Activated CD4-positive, alpha-beta T cell treated with anti-CD3 and anti-CD28 coated beads, Interleukin-2, Interleukin-6, amounts not matched to agents 100 ng/mL and 50 ng/mL, durations not matched to agents 16 hours and 8 hours (primary cell): ENCODE data around the gene FRMD4A.
A peak's percentile ranks its signal among the peaks of the same experiment; 100 is the strongest.
"Not testable (repeated sequence)": the region's sequence is repeated elsewhere in the genome, so short reads cannot be mapped to it uniquely, and the experiment has no call there.

Source experiments
- DNase-seq: peaks from one replicate; pipeline ENCODE4 v3.0.0-alpha.2; 2020

FRMD4A gene

GRCh38 chr10:13729586-13730305 lies 601.0 kb downstream of the FRMD4A start:
- no peak for DNase-seq

GRCh38 chr10:13728898-13729535 lies 601.7 kb downstream of the FRMD4A start:
- no peak for DNase-seq

- DNase-seq = no peak
Measured at GRCh38 chr10:13725594-13725993, 605.1 kb downstream of the FRMD4A start.

- no peak for DNase-seq
Measured at GRCh38 chr10:13724484-13724883, 606.2 kb downstream of the FRMD4A start.

- no peak for DNase-seq
Measured at GRCh38 chr10:13722747-13723653, 607.7 kb downstream of the FRMD4A start.

- DNase-seq = no peak
Measured at GRCh38 chr10:13721486-13721885, 609.2 kb downstream of the FRMD4A start.

- DNase-seq = no peak
Measured at GRCh38 chr10:13720699-13721098, 610.0 kb downstream of the FRMD4A start.

GRCh38 chr10:13719425-13719824 lies 611.3 kb downstream of the FRMD4A start:
- DNase-seq = no peak

GRCh38 chr10:13718820-13719219 lies 611.9 kb downstream of the FRMD4A start:
- no peak for DNase-seq

GRCh38 chr10:13717936-13718772 lies 612.6 kb downstream of the FRMD4A start:
- peak; percentile 45 for DNase-seq

- no peak for DNase-seq
Measured at GRCh38 chr10:13717571-13717935, 613.2 kb downstream of the FRMD4A start.

GRCh38 chr10:13716081-13717071 lies 614.3 kb downstream of the FRMD4A start:
- no peak for DNase-seq

- DNase-seq = not testable (repeated sequence)
Measured at GRCh38 chr10:13715596-13715995, 615.1 kb downstream of the FRMD4A start.

GRCh38 chr10:13715100-13715499 lies 615.6 kb downstream of the FRMD4A start:
- DNase-seq = no peak

GRCh38 chr10:13712837-13713581 lies 617.7 kb downstream of the FRMD4A start:
- peak; percentile 50 for DNase-seq

- DNase-seq = no peak
Measured at GRCh38 chr10:13712476-13712836, 618.3 kb downstream of the FRMD4A start.

- no peak for DNase-seq
Measured at GRCh38 chr10:13711291-13711690, 619.4 kb downstream of the FRMD4A start.

- no peak for DNase-seq
Measured at GRCh38 chr10:13709931-13710650, 620.6 kb downstream of the FRMD4A start.

- no peak for DNase-seq
Measured at GRCh38 chr10:13708256-13708990, 622.3 kb downstream of the FRMD4A start.
